Hair follicle dermal papilla cell (primary cell): ENCODE results near the gene GSC. TPM values are rescaled to one million over a fixed set of nuclear protein-coding genes. Genes with fewer than 3 reads are reported as not detected.

Experiments
- total RNA-seq: library from RNA; depleted of rRNA; stranded (reverse); fragments of >200 nt; gene quantifications from 2 replicates; pipeline ENCODE4 v1.2.3, GENCODE V29; 2012

Gene GSC
- 0.97 TPM in 1 of 2 replicates, not detected in the other for total RNA-seq

GRCh38 chr14:94769391-94770250, at the start of gene GSC:
GSC (minus strand) TSS chr14:94770113; CDS start chr14:94770015, 98 bp downstream.

Other genes with a start within 250 kb of the GSC start
- gene SERPINA4, start 208.7 kb downstream of the GSC start, total RNA-seq, result not detected in 2 replicates
- gene SERPINA5, start 188.7 kb downstream of the GSC start, total RNA-seq, result not detected in 2 replicates
- gene SERPINA3, start 157.7 kb downstream of the GSC start, total RNA-seq, result 0.49 and 0.85 TPM in 2 replicates